ENCODE data around the gene TRPM5. TPM values are rescaled to one million over a fixed set of nuclear protein-coding genes. Genes with fewer than 3 reads are reported as not detected.

The TRPM5 gene
- total and polyA plus RNA-seq, 7 donors, result not detected

- H3K4me3 ChIP-seq, result no peak overlapping the region
- DNase-seq (peak; percentile 72 to 86), ATAC-seq (peak; percentile 92 to 98 (median 96))
Observed at GRCh38 chr11:2420502-2421225, 23.6 kb downstream of the TRPM5 start.

GRCh38 chr11:2419638-2420501, 24.4 kb downstream of the TRPM5 start:
- Histone ChIP-seq H3K36me3 (ENCODE audit: insufficient read depth in 1 of 2, low read depth in 1 of 2) (no peaks in the 10 kb centered on the region), H3K4me3 (no peak overlapping the region), H3K27ac (no peak overlapping the region), H3K4me1 (no peaks in the 10 kb centered on the region), H3K9me3 (no peaks in the 10 kb centered on the region), H3K27me3 (ENCODE audit: insufficient read depth in 3 of 3, low read length in 2 of 3) (peaks cover 0 to 6% (median 0%) of the 10 kb centered on the region in 3 donors)
- TF ChIP-seq CTCF (IDR thresholded peaks at IDR 0.05), result peak; percentile 76
- peak; percentile 62 to 90 (median 80) for ATAC-seq
- 48 to 59% (median 52%) methylated on average over 28 to 36 of the region's 36 CpGs for whole genome bisulfite sequencing, 3 donors
- intact Hi-C loops (cut with DNase I), result loop anchor here (1.0 to 10.0 kb wide), 5 partner anchors 114 to 475 kb away; partner anchors contain the start of gene INS (in 1 of the 2)
- peak; percentile 74 to 86 for DNase-seq

More at GRCh38 chr11:2420502-2421225, 23.6 kb downstream of the TRPM5 start:
- 19 to 26% (median 20%) methylated on average over 44 of the region's 44 CpGs for WGBS, 3 donors
- H3K27me3 ChIP-seq (ENCODE audit: insufficient read depth in 3 of 3, low read length in 2 of 3), result peaks cover 0 to 6% (median 0%) of the 10 kb centered on the region in 3 donors
- H3K4me1 ChIP-seq, result no peaks in the 10 kb centered on the region
- H3K9me3 ChIP-seq, result no peaks in the 10 kb centered on the region
- H3K27ac ChIP-seq, result no peak overlapping the region
- no peaks in the 10 kb centered on the region for H3K36me3 ChIP-seq (ENCODE audit: insufficient read depth in 1 of 2, low read depth in 1 of 2)
- TF ChIP-seq CTCF (IDR thresholded peaks at IDR 0.05), result peak; percentile 94
- intact Hi-C loops (cut with DNase I), result loop anchor here (1.0 to 10.0 kb wide), 5 partner anchors 114 to 474 kb away; no protein-coding TSS in a partner anchor

GRCh38 chr11:2418693-2419360, 25.5 kb downstream of the TRPM5 start:
- Histone ChIP-seq H3K4me1 (no peaks in the 10 kb centered on the region), H3K36me3 (ENCODE audit: insufficient read depth in 1 of 2, low read depth in 1 of 2) (no peaks in the 10 kb centered on the region), H3K9me3 (no peaks in the 10 kb centered on the region), H3K27me3 (ENCODE audit: insufficient read depth in 3 of 3, low read length in 2 of 3) (peaks cover 0 to 6% (median 0%) of the 10 kb centered on the region in 3 donors), H3K27ac (no peak overlapping the region), H3K4me3 (no peak overlapping the region)
- no peak for TF ChIP-seq CTCF (IDR thresholded peaks at IDR 0.05)
- 72 to 80% (median 75%) methylated on average over 21 of the region's 21 CpGs for WGBS, 3 donors
- ATAC-seq, result no peak
- DNase-seq, result peak in 1 of 2 donors; percentile 37
- intact Hi-C loops (cut with DNase I), result loop anchor here in 1 of 2 donors (10.0 kb wide), 1 partner anchor 254 kb away; the partner anchor contains the start of gene INS

- ATAC-seq (no peak), DNase-seq (peak in 1 of 2 donors; percentile 41)
- H3K36me3 ChIP-seq (ENCODE audit: insufficient read depth in 1 of 2, low read depth in 1 of 2), result no peaks in the 10 kb centered on the region
- intact Hi-C loops (cut with DNase I), result loop anchor here in 1 of 2 donors (10.0 kb wide), 1 partner anchor 253 kb away; the partner anchor contains the start of gene INS
- no peaks in the 10 kb centered on the region for H3K9me3 ChIP-seq
- 76 to 82% (median 78%) methylated on average over 23 to 30 of the region's 30 CpGs for WGBS, 3 donors
- no peak overlapping the region for H3K4me3 ChIP-seq
- no peak for TF ChIP-seq CTCF (IDR thresholded peaks at IDR 0.05)
- no peak overlapping the region for H3K27ac ChIP-seq
- H3K4me1 ChIP-seq, result no peaks in the 10 kb centered on the region
- H3K27me3 ChIP-seq (ENCODE audit: insufficient read depth in 3 of 3, low read length in 2 of 3), result peaks cover 0 to 6% (median 0%) of the 10 kb centered on the region in 3 donors
Observed at GRCh38 chr11:2417856-2418692, 26.2 kb downstream of the TRPM5 start.
